Lower leg skin (tissue), 4 donors: ENCODE measurements around the gene CTDSPL2. TPM values are rescaled to one million over a fixed set of nuclear protein-coding genes. Genes with fewer than 3 reads are reported as not detected.

Source experiments
- DNase-seq, 2 donors: peaks; one replicate each; pipeline ENCODE4 v3.0.0-alpha.2; 2019; ENCODE audit warnings: low spot score in 2 of 2
- H3K4me3 ChIP-seq: fragments of 200-600 bp; sonication (generic); 2 replicates; pipeline ENCODE4 v1.5.1; 2017; ENCODE audit warnings: mild to moderate bottlenecking, low read depth; ENCODE audit not compliant: poor library complexity, severe bottlenecking
- POLR2A ChIP-seq, 2 donors: fragments of 450-650 bp; IDR thresholded peaks; one replicate each; pipeline ENCODE4 v1.6.1; 2016 to 2017; ENCODE audit warnings: antibody characterized with exemption in 2 of 2, mild to moderate bottlenecking in 1 of 2, moderate library complexity in 1 of 2
- WGBS, 2 donors: methylation state at CpG; one replicate each; pipeline ENCODE4 v1.1.5; 2018; 5-methylcytosine and 5-hydroxymethylcytosine counted together
- intact Hi-C: fragments of 100-400 bp; cut with DNase I; formaldehyde crosslinking; loops from one replicate; pipeline ENCODE4 v1.15.0; 2023; ENCODE audit warnings: low total_unique reads
- total RNA-seq, 4 donors: library from RNA; depleted of rRNA; stranded (reverse); fragments of >200 nt; gene quantifications; one replicate each; pipeline ENCODE4 v1.1.0, GENCODE V29; 2016
- TF ChIP-seq, protein P1 (sequence below), 3 donors: fragments of 450-650 bp; IDR thresholded peaks; one replicate each; pipeline ENCODE4 v1.5.1; 2016; ENCODE audit warnings: antibody characterized with exemption in 3 of 3, mild to moderate bottlenecking in 3 of 3, moderate library complexity in 2 of 3

The CTDSPL2 gene
- total RNA-seq, 4 donors from 2014 or later, result 26.5 to 54.2 (median 45.9) TPM

DNA sequence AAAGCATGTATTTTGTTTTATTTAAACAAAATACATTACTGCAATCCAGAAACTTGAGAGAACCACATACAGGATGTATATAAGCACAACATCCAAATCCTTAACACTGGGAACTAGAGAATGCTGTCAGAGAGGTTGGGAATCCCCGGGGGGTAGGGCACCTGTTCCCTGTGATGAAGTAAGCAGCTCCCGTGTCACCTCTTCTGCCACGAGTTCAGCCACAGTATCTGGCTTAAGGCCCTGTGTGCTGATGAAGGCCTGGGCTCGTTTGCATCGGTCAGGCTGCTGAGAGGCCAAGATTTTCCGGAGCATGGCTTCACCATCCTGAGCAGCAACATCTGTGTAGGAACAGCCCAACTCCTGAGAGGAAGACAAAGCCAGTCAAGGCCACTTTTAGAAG lies 146.0 kb downstream of the CTDSPL2 start:
- DNase-seq, result no peak
- no peak overlapping the region for H3K4me3 ChIP-seq
- TF ChIP-seq, protein P1, sequence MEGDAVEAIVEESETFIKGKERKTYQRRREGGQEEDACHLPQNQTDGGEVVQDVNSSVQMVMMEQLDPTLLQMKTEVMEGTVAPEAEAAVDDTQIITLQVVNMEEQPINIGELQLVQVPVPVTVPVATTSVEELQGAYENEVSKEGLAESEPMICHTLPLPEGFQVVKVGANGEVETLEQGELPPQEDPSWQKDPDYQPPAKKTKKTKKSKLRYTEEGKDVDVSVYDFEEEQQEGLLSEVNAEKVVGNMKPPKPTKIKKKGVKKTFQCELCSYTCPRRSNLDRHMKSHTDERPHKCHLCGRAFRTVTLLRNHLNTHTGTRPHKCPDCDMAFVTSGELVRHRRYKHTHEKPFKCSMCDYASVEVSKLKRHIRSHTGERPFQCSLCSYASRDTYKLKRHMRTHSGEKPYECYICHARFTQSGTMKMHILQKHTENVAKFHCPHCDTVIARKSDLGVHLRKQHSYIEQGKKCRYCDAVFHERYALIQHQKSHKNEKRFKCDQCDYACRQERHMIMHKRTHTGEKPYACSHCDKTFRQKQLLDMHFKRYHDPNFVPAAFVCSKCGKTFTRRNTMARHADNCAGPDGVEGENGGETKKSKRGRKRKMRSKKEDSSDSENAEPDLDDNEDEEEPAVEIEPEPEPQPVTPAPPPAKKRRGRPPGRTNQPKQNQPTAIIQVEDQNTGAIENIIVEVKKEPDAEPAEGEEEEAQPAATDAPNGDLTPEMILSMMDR (IDR thresholded peaks at IDR 0.05), result no peak
- 87 to 94% methylated on average over 6 of the region's 6 CpGs for WGBS, 2 donors
- intact Hi-C loops, result no loop called here

DNA sequence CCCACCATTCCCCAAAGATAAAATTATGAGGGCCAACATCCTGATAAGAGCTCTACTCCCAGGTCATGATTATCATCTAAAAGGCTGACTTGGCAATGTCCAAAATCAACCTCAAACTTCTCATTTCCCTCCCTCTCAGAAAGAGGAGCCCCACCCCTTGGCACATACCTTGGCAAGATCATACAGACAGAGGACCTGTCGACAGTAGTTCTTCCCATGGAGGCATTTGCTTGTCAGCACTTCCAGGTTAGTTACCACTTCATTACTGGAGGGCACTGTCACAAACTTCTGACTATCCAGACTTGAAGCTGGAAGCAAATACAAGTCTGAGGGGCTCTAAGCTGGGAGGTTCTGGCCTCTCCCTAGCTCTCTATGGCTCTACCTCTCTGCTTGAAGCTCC lies 147.3 kb downstream of the CTDSPL2 start:
- intact Hi-C loops, result loop anchor here (5.0 kb wide), 1 partner anchor 88 kb away; the partner anchor contains the start of gene SPG11
- WGBS, 2 donors, result 38 to 42% methylated on average over 1 of the region's 1 CpG
- DNase-seq, result no peak
- H3K4me3 ChIP-seq, result no peak overlapping the region
- TF ChIP-seq POLR2A (IDR thresholded peaks at IDR 0.05), result no peak
- TF ChIP-seq, protein P1 (IDR thresholded peaks at IDR 0.05), result no peak

Other genes with a start within 250 kb of the CTDSPL2 start
- 1 to 10 TPM in 1 of 4 donors, under 1 TPM in 3; 0.15 to 2.5 (median 0.29) TPM for gene FRMD5, start 232.4 kb upstream of the CTDSPL2 start, total RNA-seq
- gene GOLM2, start 138.9 kb upstream of the CTDSPL2 start, total RNA-seq, result 10 to 100 TPM; 25.8 to 41.5 (median 36.6) TPM
- 10 to 100 TPM; 35.1 to 45.2 (median 42.3) TPM for gene EIF3J, start 109.5 kb downstream of the CTDSPL2 start, total RNA-seq
- 100 to 1,000 TPM in 1 of 4 donors, 10 to 100 TPM in 3; 78.1 to 118 (median 89.7) TPM for gene SPG11, start 236.0 kb downstream of the CTDSPL2 start, total RNA-seq